SU-DHL-6 (cell line): ENCODE results near the gene FAM111A.

Experiments used
- H2AFZ ChIP-seq: fragments of 200-600 bp; sonication (generic); 2 replicates; pipeline ENCODE4 v1.6.1; 2014; ENCODE audit warnings: low read depth, mild to moderate bottlenecking, moderate library complexity, mixed read lengths, antibody characterized with exemption, low read length; ENCODE audit not compliant: severe bottlenecking
- H3F3A ChIP-seq: fragments of 200-600 bp; shearing (Covaris generic); 2 replicates; pipeline ENCODE4 v1.6.0; 2016; ENCODE audit warnings: antibody characterized with exemption, mild to moderate bottlenecking; ENCODE audit not compliant: insufficient read depth
- H3K27ac ChIP-seq: fragments of 200-600 bp; sonication (generic); 2 replicates; pipeline ENCODE4 v1.5.1; 2016; ENCODE audit warnings: low read depth, mild to moderate bottlenecking, low read length, moderate library complexity, mixed read lengths
- H3K27me3 ChIP-seq: fragments of 200-600 bp; sonication (generic), shearing (Covaris generic); 2 replicates; pipeline ENCODE4 v1.6.0; 2014; ENCODE audit warnings: mild to moderate bottlenecking, low read length
- H3K36me3 ChIP-seq: fragments of 200-600 bp; sonication (generic); 2 replicates; pipeline ENCODE4 v1.6.1; 2014; ENCODE audit warnings: mild to moderate bottlenecking, low read length, mixed read lengths
- H3K4me2 ChIP-seq: fragments of 300-600, 200-600 bp; shearing (Covaris generic), sonication (generic); 2 replicates; pipeline ENCODE4 v1.6.0; 2014; ENCODE audit warnings: low read length, low read depth, mild to moderate bottlenecking; ENCODE audit not compliant: poor library complexity, severe bottlenecking
- H3K4me3 ChIP-seq: fragments of 200-600 bp; sonication (generic); 2 replicates; pipeline ENCODE4 v1.5.1; 2014; ENCODE audit warnings: antibody characterized with exemption, low read length, mild to moderate bottlenecking, mixed read lengths; ENCODE audit not compliant: insufficient read depth, poor library complexity, severe bottlenecking
- H3K79me2 ChIP-seq: fragments of 200-600 bp; sonication (generic); 2 replicates; pipeline ENCODE4 v1.6.1; 2014; ENCODE audit warnings: mild to moderate bottlenecking, low read length, moderate library complexity; ENCODE audit not compliant: insufficient read depth
- H3K9ac ChIP-seq: fragments of 200-600 bp; sonication (generic); 2 replicates; pipeline ENCODE4 v1.7.0; 2014; ENCODE audit warnings: mild to moderate bottlenecking, low read length
- H3K9me2 ChIP-seq: fragments of 200-600 bp; sonication (generic); replicated peaks from 2 replicates; pipeline ENCODE4 v1.6.1; 2014; ENCODE audit warnings: low read length; ENCODE audit not compliant: insufficient read depth
- H3K9me3 ChIP-seq: fragments of 200-600 bp; sonication (generic); 2 replicates; pipeline ENCODE4 v1.6.1; 2014; ENCODE audit warnings: low read length, mixed read lengths; ENCODE audit not compliant: insufficient read depth
- H4K20me1 ChIP-seq: fragments of 200-600 bp; sonication (generic); 2 replicates; pipeline ENCODE4 v1.6.1; 2014; ENCODE audit warnings: low read depth, mild to moderate bottlenecking, antibody characterized with exemption, low read length, moderate library complexity, mixed read lengths
- CTCF ChIP-seq: fragments of 200-600 bp; sonication (generic); IDR thresholded peaks from one replicate; pipeline ENCODE4 v1.5.1; 2017; ENCODE audit warnings: antibody characterized with exemption, mild to moderate bottlenecking, low read length, moderate library complexity; ENCODE audit not compliant: insufficient read depth, poor library complexity, severe bottlenecking
- EZH2phosphoT487 ChIP-seq: fragments of 200-600 bp; sonication (generic), shearing (Covaris generic); conservative IDR thresholded peaks from 2 replicates; pipeline ENCODE4 v1.6.1; 2018; ENCODE audit warnings: mild to moderate bottlenecking, antibody characterized with exemption, low read length, moderate library complexity, mixed read lengths

Gene FAM111A

GRCh38 chr11:59188954-59189353 is 46.3 kb downstream of the FAM111A start:
- no peak overlapping the region for H3K4me3 ChIP-seq
- no peaks in the 10 kb centered on the region for H3K79me2 ChIP-seq
- H3K4me2 ChIP-seq, result no peak overlapping the region
- no peaks in the 10 kb centered on the region for H3K27me3 ChIP-seq
- H3F3A ChIP-seq, result no peaks in the 10 kb centered on the region
- H2AFZ ChIP-seq, result no peak overlapping the region
- TF ChIP-seq EZH2phosphoT487 (no peak), CTCF (no peak)
- H4K20me1 ChIP-seq, result no peaks in the 10 kb centered on the region
- no peak overlapping the region for H3K9ac ChIP-seq
- H3K36me3 ChIP-seq, result no peaks in the 10 kb centered on the region; the same call in 1 of the 2 replicates
- H3K27ac ChIP-seq, result no peak overlapping the region
- no peaks in the 10 kb centered on the region for H3K9me2 ChIP-seq
- H3K9me3 ChIP-seq, result no peaks in the 10 kb centered on the region

GRCh38 chr11:59189986-59190385 is 47.3 kb downstream of the FAM111A start:
- Histone ChIP-seq H3K36me3 (no peaks in the 10 kb centered on the region; the same call in 1 of the 2 replicates), H2AFZ (no peak overlapping the region), H3K27ac (no peak overlapping the region), H3K4me3 (no peak overlapping the region), H3K79me2 (no peaks in the 10 kb centered on the region), H3K4me2 (no peak overlapping the region), H3K9ac (no peak overlapping the region), H3K9me3 (no peaks in the 10 kb centered on the region), H3F3A (no peaks in the 10 kb centered on the region), H3K27me3 (no peaks in the 10 kb centered on the region), H4K20me1 (no peaks in the 10 kb centered on the region), H3K9me2 (no peaks in the 10 kb centered on the region)
- TF ChIP-seq EZH2phosphoT487, result no peak
- TF ChIP-seq CTCF, result no peak

- Histone ChIP-seq H3K9ac (no peak overlapping the region), H3K4me2 (no peak overlapping the region), H3K79me2 (no peaks in the 10 kb centered on the region), H2AFZ (no peak overlapping the region), H3K36me3 (peaks cover 7% of the 10 kb centered on the region), H3K27ac (no peak overlapping the region), H3F3A (no peaks in the 10 kb centered on the region), H4K20me1 (no peaks in the 10 kb centered on the region), H3K4me3 (no peak overlapping the region), H3K27me3 (no peaks in the 10 kb centered on the region), H3K9me2 (no peaks in the 10 kb centered on the region), H3K9me3 (no peaks in the 10 kb centered on the region)
- TF ChIP-seq EZH2phosphoT487 (no peak), CTCF (no peak)
Observed at GRCh38 chr11:59191095-59191494, 48.4 kb downstream of the FAM111A start.
